BLaER1 (cell line): ENCODE measurements around the gene GPT2.

Source experiments
- H3K27ac ChIP-seq: shearing (Covaris generic); formaldehyde crosslinking; 2 replicates; pipeline ENCODE4 v1.8.1; 2022
- H3K27me3 ChIP-seq: shearing (Covaris generic); formaldehyde crosslinking; 2 replicates; pipeline ENCODE4 v1.8.1; 2022
- H3K36me3 ChIP-seq: shearing (Covaris generic); formaldehyde crosslinking; 2 replicates; pipeline ENCODE4 v1.8.1; 2022
- H3K4me1 ChIP-seq: shearing (Covaris generic); formaldehyde crosslinking; 2 replicates; pipeline ENCODE4 v1.8.1; 2022
- H3K4me2 ChIP-seq: shearing (Covaris generic); formaldehyde crosslinking; 2 replicates; pipeline ENCODE4 v1.8.1; 2022
- H3K4me3 ChIP-seq: shearing (Covaris generic); formaldehyde crosslinking; 2 replicates; pipeline ENCODE4 v1.8.1; 2022
- H3K9ac ChIP-seq: shearing (Covaris generic); formaldehyde crosslinking; 2 replicates; pipeline ENCODE4 v1.8.1; 2022
- H3K9me3 ChIP-seq: shearing (Covaris generic); formaldehyde crosslinking; 2 replicates; pipeline ENCODE4 v1.8.1; 2022
- H4K20me1 ChIP-seq: shearing (Covaris generic); formaldehyde crosslinking; 2 replicates; pipeline ENCODE4 v1.8.1; 2022
- Cebpa-rat ChIP-seq: shearing (Covaris generic); IDR thresholded peaks from 2 replicates; pipeline ENCODE4 v1.8.1; 2022

GPT2 gene

GRCh38 chr16:46884513-46885293 is 541 bp downstream of the GPT2 start:
- peak overlapping the region; percentile 88 for H3K27ac ChIP-seq

DNA sequence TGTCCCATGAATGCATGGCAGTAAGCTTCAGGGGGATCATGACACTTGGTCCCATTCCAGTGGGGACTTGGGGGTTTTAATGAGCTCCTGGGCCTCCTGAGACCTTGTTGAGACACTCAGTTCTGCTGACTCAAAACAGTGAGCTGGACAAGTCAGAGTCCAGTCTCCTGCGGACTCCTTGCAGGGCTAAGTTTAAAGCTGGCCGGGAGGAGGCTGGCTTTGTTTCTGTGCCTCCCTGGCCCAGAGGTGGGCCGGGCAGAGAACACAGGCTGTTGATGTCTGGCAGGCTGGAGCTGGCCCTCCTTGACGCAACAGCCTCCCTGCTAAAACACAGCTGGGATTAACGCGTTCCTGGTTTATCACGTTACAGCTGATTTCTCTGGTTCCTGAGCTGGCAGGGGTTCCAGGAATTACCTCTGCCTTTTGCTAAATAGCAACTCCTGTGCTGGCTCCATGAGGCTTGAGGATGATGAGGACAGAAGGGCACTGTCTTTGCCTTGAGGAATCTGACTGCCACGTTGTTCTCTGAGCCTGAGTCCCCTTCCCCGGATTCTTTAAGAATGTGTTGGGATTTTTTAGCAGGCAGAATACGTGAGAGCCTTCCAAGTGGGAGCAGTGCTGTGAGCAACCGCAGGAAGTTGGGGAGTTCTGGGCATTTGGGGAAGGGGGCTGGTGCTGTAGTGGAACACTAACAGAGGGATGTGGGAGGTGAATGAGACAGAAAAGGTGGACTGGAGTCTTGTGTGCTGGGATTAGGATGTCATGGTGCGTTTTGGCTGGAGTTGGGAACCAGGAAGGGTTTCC is 2.0 kb downstream of the GPT2 start:
- no peaks in the 10 kb centered on the region for H3K27me3 ChIP-seq
- H3K4me1 ChIP-seq: peaks cover 68% of the 10 kb centered on the region
- H4K20me1 ChIP-seq: peaks cover 59% of the 10 kb centered on the region
- no peak for TF ChIP-seq Cebpa-rat
- no peaks in the 10 kb centered on the region for H3K9me3 ChIP-seq
- H3K36me3 ChIP-seq: peaks cover 52% of the 10 kb centered on the region
- peak overlapping the region; percentile 94 for H3K9ac ChIP-seq
- H3K27ac ChIP-seq: peak overlapping the region; percentile 88
- H3K4me2 ChIP-seq: peak overlapping the region; percentile 88
- H3K4me3 ChIP-seq: peak overlapping the region; percentile 92

More at GRCh38 chr16:46884513-46885293, 541 bp downstream of the GPT2 start:
- TF ChIP-seq Cebpa-rat: no peak
- Histone ChIP-seq H3K36me3 (peaks cover 39% of the 10 kb centered on the region), H3K9me3 (no peaks in the 10 kb centered on the region), H3K4me3 (peak overlapping the region; percentile 92), H3K27me3 (no peaks in the 10 kb centered on the region), H3K4me1 (peaks cover 59% of the 10 kb centered on the region), H3K9ac (peak overlapping the region; percentile 94), H4K20me1 (peaks cover 44% of the 10 kb centered on the region), H3K4me2 (peak overlapping the region; percentile 88)

DNA sequence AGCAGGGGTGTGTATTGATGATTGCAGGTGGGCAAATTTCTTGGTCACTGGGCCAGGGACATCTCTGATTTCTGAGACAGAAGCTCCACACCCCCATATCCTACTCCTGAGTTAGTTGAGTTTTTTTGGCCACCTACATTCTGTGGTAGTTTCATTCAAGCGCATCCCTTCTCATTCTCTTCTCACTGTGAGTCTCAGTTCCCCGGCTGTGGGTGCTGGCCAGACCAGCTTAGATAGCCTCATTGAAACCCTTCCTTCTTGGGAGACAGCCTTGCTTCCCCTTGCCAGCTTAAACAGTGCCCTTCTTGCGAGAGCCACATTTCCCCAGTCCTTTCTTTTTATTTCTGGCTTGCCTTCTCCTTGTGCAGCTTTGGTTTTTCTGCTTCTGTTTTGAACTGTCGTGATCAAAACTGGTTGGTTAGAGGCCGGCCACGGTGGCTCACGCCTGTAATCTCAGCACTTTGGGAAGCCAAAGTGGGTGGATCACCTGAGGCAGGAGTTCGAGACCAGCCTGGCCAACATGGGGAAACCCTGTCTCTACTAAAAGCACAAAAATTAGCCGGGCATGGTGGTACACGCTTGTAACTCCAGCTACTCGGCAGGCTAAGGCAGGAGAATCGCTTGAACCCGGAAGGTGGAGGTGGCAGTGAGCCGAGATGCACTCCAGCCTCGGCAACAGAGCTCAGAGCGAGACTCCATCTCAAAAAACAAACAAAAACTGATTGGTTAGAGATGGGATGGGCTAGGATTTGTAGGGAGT is 2.8 kb downstream of the GPT2 start:
- peaks cover 57% of the 10 kb centered on the region for H3K36me3 ChIP-seq
- no peak for TF ChIP-seq Cebpa-rat
- H3K27ac ChIP-seq: peak overlapping the region; percentile 52; the same call in 1 of the 2 replicates
- 0 out of 2 replicates have a peak overlapping the region, but pooled peaks have one; percentile 92 for H3K4me3 ChIP-seq
- peaks cover 68% of the 10 kb centered on the region for H3K4me1 ChIP-seq
- H3K27me3 ChIP-seq: no peaks in the 10 kb centered on the region
- H3K9ac ChIP-seq: peak overlapping the region; percentile 94; the same call in 1 of the 2 replicates
- peaks cover 64% of the 10 kb centered on the region for H4K20me1 ChIP-seq
- H3K9me3 ChIP-seq: no peaks in the 10 kb centered on the region
- H3K4me2 ChIP-seq: peak overlapping the region; percentile 88

- Histone ChIP-seq H3K36me3 (peaks cover 63% of the 10 kb centered on the region), H4K20me1 (peaks cover 70% of the 10 kb centered on the region), H3K9ac (no peak overlapping the region), H3K27me3 (no peaks in the 10 kb centered on the region), H3K27ac (peak overlapping the region; percentile 52), H3K4me2 (peak overlapping the region; percentile 88), H3K4me1 (peaks cover 63% of the 10 kb centered on the region), H3K9me3 (no peaks in the 10 kb centered on the region), H3K4me3 (no peak overlapping the region)
- TF ChIP-seq Cebpa-rat: no peak
Measured at GRCh38 chr16:46887524-46887854, 3.3 kb downstream of the GPT2 start.

GRCh38 chr16:46889245-46889941 is 5.2 kb downstream of the GPT2 start:
- Histone ChIP-seq H3K27ac (peak overlapping the region; percentile 37), H3K4me1 (peaks cover 51% of the 10 kb centered on the region), H3K9ac (peak overlapping the region; percentile 66; the same call in 1 of the 2 replicates), H3K4me3 (no peak overlapping the region), H3K27me3 (no peaks in the 10 kb centered on the region), H3K9me3 (no peaks in the 10 kb centered on the region), H3K36me3 (peaks cover 82% of the 10 kb centered on the region), H4K20me1 (peaks cover 89% of the 10 kb centered on the region), H3K4me2 (peak overlapping the region; percentile 59)
- TF ChIP-seq Cebpa-rat: no peak

GRCh38 chr16:46889942-46890300 is 5.8 kb downstream of the GPT2 start:
- Histone ChIP-seq H3K27ac (peak overlapping the region; percentile 37), H3K27me3 (no peaks in the 10 kb centered on the region), H3K4me2 (peak overlapping the region; percentile 59), H3K9me3 (no peaks in the 10 kb centered on the region), H3K4me3 (no peak overlapping the region), H4K20me1 (peaks cover 94% of the 10 kb centered on the region), H3K4me1 (peaks cover 51% of the 10 kb centered on the region), H3K36me3 (peaks cover 86% of the 10 kb centered on the region), H3K9ac (peak overlapping the region; percentile 66)
- no peak for TF ChIP-seq Cebpa-rat

DNA sequence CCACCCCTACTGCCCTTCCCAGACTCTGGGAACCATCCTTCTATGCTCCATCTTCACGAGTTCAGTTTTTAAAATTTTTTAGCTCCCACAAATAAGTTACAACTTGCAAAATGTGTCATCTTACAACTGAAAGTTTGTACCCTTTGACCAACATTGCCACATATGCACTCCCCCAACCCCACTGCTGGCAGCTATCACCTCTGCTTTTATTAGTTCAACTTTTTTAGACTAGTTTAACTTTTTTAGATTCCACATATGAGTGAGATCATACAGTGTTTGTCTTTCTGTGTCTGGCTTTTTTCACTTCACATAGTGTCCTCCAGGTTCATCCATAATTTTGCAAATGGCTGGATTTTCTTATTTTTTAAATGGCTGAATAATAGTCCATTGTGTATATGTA is 7.7 kb downstream of the GPT2 start:
- no peaks in the 10 kb centered on the region for H3K27me3 ChIP-seq
- no peak overlapping the region for H3K4me2 ChIP-seq
- H3K36me3 ChIP-seq: peaks cover 95% of the 10 kb centered on the region
- H3K4me3 ChIP-seq: no peak overlapping the region
- peaks cover 98% of the 10 kb centered on the region for H4K20me1 ChIP-seq
- H3K9me3 ChIP-seq: no peaks in the 10 kb centered on the region
- H3K27ac ChIP-seq: no peak overlapping the region
- H3K9ac ChIP-seq: no peak overlapping the region
- no peak for TF ChIP-seq Cebpa-rat
- peaks cover 44% of the 10 kb centered on the region for H3K4me1 ChIP-seq

DNA sequence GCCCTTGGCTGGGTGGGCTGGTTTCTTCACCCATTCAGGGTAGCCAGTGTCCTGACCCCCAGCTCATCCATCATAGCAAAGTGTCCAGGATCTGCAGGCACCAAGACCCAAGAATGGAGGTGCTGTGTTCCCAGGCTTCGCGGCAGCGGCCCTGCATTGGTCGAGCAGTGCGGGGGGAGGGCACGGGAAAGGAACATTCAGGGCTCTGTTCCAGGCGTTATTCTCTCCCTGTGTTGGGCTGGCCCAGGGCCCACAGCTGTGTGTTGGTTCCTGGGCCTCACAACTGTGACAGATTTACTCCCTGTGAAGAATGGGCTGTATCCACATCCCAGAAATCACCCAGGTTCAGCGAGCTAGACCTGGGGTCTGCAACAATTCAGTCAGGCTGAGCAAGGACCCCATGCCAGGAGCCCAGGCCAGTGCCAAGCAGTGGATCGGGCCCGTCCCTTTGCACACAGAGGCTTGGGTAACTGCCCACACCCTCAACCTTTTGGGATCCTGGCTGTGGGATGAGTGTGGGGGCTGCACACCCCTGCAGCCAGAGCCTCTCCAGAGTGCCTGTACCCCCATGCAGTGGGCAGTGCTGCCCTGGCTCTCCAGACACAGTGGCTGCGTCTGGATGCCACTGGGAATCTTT is 10.0 kb downstream of the GPT2 start:
- Histone ChIP-seq H3K4me1 (peaks cover 43% of the 10 kb centered on the region), H4K20me1 (peaks cover 95% of the 10 kb centered on the region), H3K4me3 (no peak overlapping the region), H3K36me3 (peaks cover 91% of the 10 kb centered on the region), H3K9me3 (no peaks in the 10 kb centered on the region), H3K27ac (no peak overlapping the region), H3K27me3 (no peaks in the 10 kb centered on the region), H3K9ac (no peak overlapping the region), H3K4me2 (no peak overlapping the region)
- no peak for TF ChIP-seq Cebpa-rat
